ENCODE measurements around the gene PLS3.

DNA sequence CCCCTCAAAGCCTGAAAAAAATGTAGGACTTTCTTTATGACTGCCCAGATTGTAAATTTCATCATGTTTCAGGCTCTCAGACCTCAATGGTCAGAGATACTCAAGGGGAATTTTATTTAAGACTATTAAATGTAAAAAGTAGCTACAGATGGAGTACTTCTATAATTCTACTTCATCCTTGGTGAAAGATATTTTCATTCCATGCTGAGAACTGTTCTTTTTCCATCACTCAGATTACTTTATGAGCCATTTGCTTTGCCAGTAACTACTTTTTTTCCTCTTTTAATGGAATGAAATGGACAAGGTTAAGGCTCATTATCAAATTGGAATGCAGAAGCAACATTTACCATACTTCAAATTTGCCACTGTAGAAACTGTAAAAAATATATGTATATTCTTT is 38.0 kb upstream of the PLS3 start:
- TF ChIP-seq FOXP4 (CRISPR knock-in tag; IDR thresholded peaks at IDR 0.05), result no peak
- no peak for TF ChIP-seq MAX (CRISPR knock-in tag; IDR thresholded peaks at IDR 0.05)
- TF ChIP-seq, protein P1, sequence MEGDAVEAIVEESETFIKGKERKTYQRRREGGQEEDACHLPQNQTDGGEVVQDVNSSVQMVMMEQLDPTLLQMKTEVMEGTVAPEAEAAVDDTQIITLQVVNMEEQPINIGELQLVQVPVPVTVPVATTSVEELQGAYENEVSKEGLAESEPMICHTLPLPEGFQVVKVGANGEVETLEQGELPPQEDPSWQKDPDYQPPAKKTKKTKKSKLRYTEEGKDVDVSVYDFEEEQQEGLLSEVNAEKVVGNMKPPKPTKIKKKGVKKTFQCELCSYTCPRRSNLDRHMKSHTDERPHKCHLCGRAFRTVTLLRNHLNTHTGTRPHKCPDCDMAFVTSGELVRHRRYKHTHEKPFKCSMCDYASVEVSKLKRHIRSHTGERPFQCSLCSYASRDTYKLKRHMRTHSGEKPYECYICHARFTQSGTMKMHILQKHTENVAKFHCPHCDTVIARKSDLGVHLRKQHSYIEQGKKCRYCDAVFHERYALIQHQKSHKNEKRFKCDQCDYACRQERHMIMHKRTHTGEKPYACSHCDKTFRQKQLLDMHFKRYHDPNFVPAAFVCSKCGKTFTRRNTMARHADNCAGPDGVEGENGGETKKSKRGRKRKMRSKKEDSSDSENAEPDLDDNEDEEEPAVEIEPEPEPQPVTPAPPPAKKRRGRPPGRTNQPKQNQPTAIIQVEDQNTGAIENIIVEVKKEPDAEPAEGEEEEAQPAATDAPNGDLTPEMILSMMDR (IDR thresholded peaks at IDR 0.05), result no peak
- no peak for TF ChIP-seq FOXK1 (CRISPR knock-in tag; IDR thresholded peaks at IDR 0.05)
- TF ChIP-seq PREB (CRISPR knock-in tag; IDR thresholded peaks at IDR 0.05; ENCODE audit: borderline replicate concordance), result no peak
- no peak for TF ChIP-seq ATF1 (CRISPR knock-in tag; IDR thresholded peaks at IDR 0.05)
- no peak for TF ChIP-seq NR2C2 (CRISPR knock-in tag; IDR thresholded peaks at IDR 0.05)
- TF ChIP-seq ZNF671 (CRISPR knock-in tag; IDR thresholded peaks at IDR 0.05), result no peak
- no peak for TF ChIP-seq KAT7 (CRISPR knock-in tag; IDR thresholded peaks at IDR 0.05; ENCODE audit: borderline replicate concordance)
- no peak for TF ChIP-seq CREB1 (CRISPR knock-in tag; IDR thresholded peaks at IDR 0.05)
- no peak for TF ChIP-seq ZNF396 (CRISPR knock-in tag; IDR thresholded peaks at IDR 0.05; ENCODE audit: borderline replicate concordance)

Measured in WTC11 (cell line).